Esophagus muscularis mucosa (tissue), 4 donors: ENCODE measurements around the gene HS2ST1. TPM values are rescaled to one million over a fixed set of nuclear protein-coding genes. Genes with fewer than 3 reads are reported as not detected.

Experiments used
- DNase-seq: peaks from one replicate; pipeline ENCODE4 v3.0.0-alpha.2; 2017; ENCODE audit errors: extremely low spot score
- H3K27ac ChIP-seq, 4 donors: fragments of 200-600 bp; sonication (generic); replicated peaks in 1 of 4; 1 replicate in 3 of 4; 2 replicates in 1 of 4; pipeline ENCODE4 v1.5.1; 2016 to 2019; ENCODE audit warnings: mild to moderate bottlenecking in 1 of 4
- H3K27me3 ChIP-seq, 4 donors: fragments of 200-600 bp; sonication (generic); one replicate each; pipeline versions ENCODE4 v1.5.1 to v1.6.0; 2016 to 2019
- H3K36me3 ChIP-seq, 4 donors: fragments of 200-600 bp; sonication (generic); one replicate each; pipeline ENCODE4 v1.5.1; 2016 to 2019
- H3K4me1 ChIP-seq, 4 donors: fragments of 200-600 bp; sonication (generic); one replicate each; pipeline ENCODE4 v1.5.1; 2016 to 2019
- H3K4me3 ChIP-seq, 4 donors: fragments of 200-600 bp; sonication (generic); 1 replicate in 2 of 4; 2 replicates in 2 of 4; pipeline ENCODE4 v1.5.1; 2016 to 2019; ENCODE audit warnings: mild to moderate bottlenecking in 4 of 4, moderate library complexity in 1 of 4
- H3K9me3 ChIP-seq, 4 donors: fragments of 200-600 bp; sonication (generic); 1 replicate in 3 of 4; 2 replicates in 1 of 4; pipeline ENCODE4 v1.5.1; 2016 to 2019
- CTCF ChIP-seq, 3 experiments: fragments of 200-600 bp in 2 of 3; fragments of 450-650 bp in 1 of 3; sonication (generic) in 2 of 3; IDR thresholded peaks; one replicate each; pipeline ENCODE4 v1.5.1; 2017 to 2019; ENCODE audit warnings: antibody characterized with exemption in 3 of 3, mild to moderate bottlenecking in 2 of 3, moderate library complexity in 1 of 3
- EP300 ChIP-seq: sonication (generic); formaldehyde crosslinking; IDR thresholded peaks from one replicate; pipeline ENCODE4 v1.6.1; 2017; ENCODE audit warnings: antibody characterized with exemption
- POLR2A ChIP-seq: fragments of 450-650 bp; IDR thresholded peaks from one replicate; pipeline ENCODE4 v1.6.1; 2017; ENCODE audit warnings: antibody characterized with exemption, moderate library complexity, mild to moderate bottlenecking, low read depth
- POLR2AphosphoS5 ChIP-seq, 2 donors: sonication (generic); formaldehyde crosslinking; IDR thresholded peaks; one replicate each; pipeline ENCODE4 v1.6.1; 2017; ENCODE audit warnings: antibody characterized with exemption in 2 of 2
- WGBS: methylation state at CpG from one replicate; pipeline ENCODE4 v1.1.5; 2018; 5-methylcytosine and 5-hydroxymethylcytosine counted together
- intact Hi-C: fragments of 100-400 bp; cut with DNase I; formaldehyde crosslinking; loops from one replicate; pipeline ENCODE4 v1.15.1; 2023
- total RNA-seq, 4 donors: library from RNA; depleted of rRNA; stranded (reverse); fragments of >200 nt; gene quantifications; one replicate each; pipeline versions ENCODE4 v1.1.0 to v1.2.1, GENCODE V29; 2016

The HS2ST1 gene
- total RNA-seq, 4 donors from 2014 or later: 8.5 to 11.6 (median 9.4) TPM

- TF ChIP-seq EP300 (no peak), POLR2AphosphoS5 (IDR thresholded peaks at IDR 0.05) (no peak), CTCF (IDR thresholded peaks at IDR 0.05) (no peak)
- no peak for DNase-seq
- intact Hi-C loops: no loop called here
- H3K36me3 ChIP-seq: no peaks in the 10 kb centered on the region
- no peaks in the 10 kb centered on the region for H3K4me1 ChIP-seq
- H3K4me3 ChIP-seq: no peak overlapping the region
- no peak overlapping the region for H3K27ac ChIP-seq
- no peaks in the 10 kb centered on the region for H3K27me3 ChIP-seq
- H3K9me3 ChIP-seq: no peaks in the 10 kb centered on the region
- WGBS: 88% methylated on average over 7 of the region's 7 CpGs
Observed at GRCh38 chr1:86933562-86934377, 19.3 kb downstream of the HS2ST1 start.

GRCh38 chr1:86938450-86938849 lies 24.0 kb downstream of the HS2ST1 start:
- Histone ChIP-seq H3K4me1 (peaks cover 0 to 12% (median 8%) of the 10 kb centered on the region in 4 donors), H3K36me3 (no peaks in the 10 kb centered on the region), H3K27ac (no peak overlapping the region), H3K9me3 (no peaks in the 10 kb centered on the region), H3K4me3 (no peak overlapping the region), H3K27me3 (no peaks in the 10 kb centered on the region)
- TF ChIP-seq POLR2AphosphoS5 (IDR thresholded peaks at IDR 0.05): no peak
- DNase-seq: no peak
- WGBS: 55% methylated on average over 1 of the region's 1 CpG
- intact Hi-C loops: no loop called here

- WGBS: 95% methylated on average over 2 of the region's 2 CpGs
Observed at GRCh38 chr1:86938855-86939254, 24.4 kb downstream of the HS2ST1 start.

GRCh38 chr1:86939406-86939805 lies 25.0 kb downstream of the HS2ST1 start:
- Histone ChIP-seq H3K36me3 (no peaks in the 10 kb centered on the region), H3K9me3 (no peaks in the 10 kb centered on the region), H3K4me1 (peaks cover 0 to 12% (median 8%) of the 10 kb centered on the region in 4 donors), H3K27ac (no peak overlapping the region), H3K27me3 (no peaks in the 10 kb centered on the region), H3K4me3 (no peak overlapping the region)
- intact Hi-C loops: no loop called here
- WGBS: 88% methylated on average over 3 of the region's 3 CpGs
- DNase-seq: no peak
- TF ChIP-seq CTCF (IDR thresholded peaks at IDR 0.05): no peak
- TF ChIP-seq EP300: no peak
- no peak for TF ChIP-seq POLR2A
- no peak for TF ChIP-seq POLR2AphosphoS5 (IDR thresholded peaks at IDR 0.05)

More at GRCh38 chr1:86938855-86939254, 24.4 kb downstream of the HS2ST1 start:
- Histone ChIP-seq H3K36me3 (no peaks in the 10 kb centered on the region), H3K9me3 (no peaks in the 10 kb centered on the region), H3K4me3 (no peak overlapping the region), H3K27me3 (no peaks in the 10 kb centered on the region), H3K27ac (no peak overlapping the region), H3K4me1 (peaks cover 0 to 12% (median 8%) of the 10 kb centered on the region in 4 donors)
- intact Hi-C loops: no loop called here
- TF ChIP-seq CTCF (IDR thresholded peaks at IDR 0.05) (no peak), POLR2A (no peak)
- no peak for DNase-seq

GRCh38 chr1:86940599-86940998 lies 26.2 kb downstream of the HS2ST1 start:
- H3K9me3 ChIP-seq: no peaks in the 10 kb centered on the region
- no peak overlapping the region for H3K4me3 ChIP-seq
- H3K27me3 ChIP-seq: no peaks in the 10 kb centered on the region
- H3K36me3 ChIP-seq: no peaks in the 10 kb centered on the region
- no peak for TF ChIP-seq POLR2A
- no peak for TF ChIP-seq POLR2AphosphoS5 (IDR thresholded peaks at IDR 0.05)
- no peak for TF ChIP-seq CTCF (IDR thresholded peaks at IDR 0.05)
- no peak for TF ChIP-seq EP300
- DNase-seq: no peak
- no peak overlapping the region for H3K27ac ChIP-seq
- WGBS: 100% methylated on average over 2 of the region's 2 CpGs
- intact Hi-C loops: no loop called here
- peaks cover 0 to 12% (median 8%) of the 10 kb centered on the region in 4 donors for H3K4me1 ChIP-seq
